HG03439 (cell line): ENCODE measurements around the gene CPEB1.

Experiments
- ATAC-seq: cut with Tn5 transposase; IDR thresholded peaks from one replicate; pipeline ENCODE4 v1.9.1; 2021; ENCODE audit warnings: mild to moderate bottlenecking, moderate library complexity; ENCODE audit not compliant: unreplicated experiment

The CPEB1 gene

DNA sequence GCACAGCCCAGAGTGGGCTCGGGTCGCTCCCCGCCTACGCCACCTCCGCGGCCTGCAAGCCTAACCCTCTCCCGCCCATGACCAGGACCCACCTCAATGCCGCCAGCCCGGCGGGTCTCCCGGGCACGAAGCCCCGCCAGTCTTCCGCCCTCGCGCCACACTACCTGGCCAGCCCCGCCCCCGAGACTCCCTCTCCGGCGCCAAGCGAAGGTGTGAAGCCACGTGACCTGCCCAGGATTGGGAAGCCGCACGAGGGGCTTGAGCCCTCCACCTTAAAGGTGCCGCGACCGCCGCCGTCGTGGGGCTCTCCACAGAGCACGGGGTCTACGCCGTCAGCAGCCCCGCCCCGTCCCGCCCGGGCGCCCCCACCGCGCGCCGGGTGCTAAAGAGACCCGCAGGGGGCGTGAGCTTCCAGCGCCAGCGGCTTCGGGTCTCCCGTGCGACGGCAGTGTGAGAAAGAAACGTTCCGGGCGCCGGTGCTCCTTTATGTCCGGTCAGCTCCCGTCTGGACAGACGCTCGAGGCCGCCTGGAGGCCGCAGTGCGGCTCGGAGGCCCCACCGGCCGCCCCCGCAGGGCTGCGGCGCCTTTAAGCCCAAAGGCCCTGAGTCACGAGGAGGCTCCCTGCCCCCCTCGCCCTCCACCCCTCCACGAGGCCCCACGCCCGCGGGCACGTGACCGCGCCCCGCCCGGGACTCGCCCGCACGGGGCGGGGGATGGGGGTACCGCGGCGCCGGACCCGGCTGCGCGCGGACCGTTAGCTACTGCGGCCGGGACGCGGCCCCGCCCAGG lies at the start of gene CPEB1:
CPEB1 (minus strand) TSS at position 319 of the 790 bp plus-strand sequence. CDS start 18,904 bp downstream, outside the sequence.
- no peak for ATAC-seq

DNA sequence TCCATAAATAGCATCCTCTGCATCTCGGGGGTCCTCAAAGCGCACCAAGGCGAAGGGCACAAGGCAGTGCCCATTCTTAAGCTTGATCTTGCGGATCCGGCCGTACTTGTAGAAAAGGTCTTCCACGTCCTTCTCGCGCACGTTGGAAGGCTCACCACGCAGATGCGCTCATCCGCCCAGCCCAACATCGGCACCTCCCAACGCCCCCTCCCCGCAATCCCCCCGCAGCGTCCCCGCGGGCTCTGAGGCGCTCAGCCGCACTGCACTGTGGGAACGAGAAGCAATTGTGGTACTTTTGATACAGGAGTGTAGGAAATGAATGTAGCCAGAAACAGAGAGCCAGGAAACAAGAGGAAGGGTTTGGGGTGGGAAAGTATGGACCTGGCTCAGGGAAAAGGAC lies 45.0 kb upstream of the CPEB1 start:
- ATAC-seq, result no peak

DNA sequence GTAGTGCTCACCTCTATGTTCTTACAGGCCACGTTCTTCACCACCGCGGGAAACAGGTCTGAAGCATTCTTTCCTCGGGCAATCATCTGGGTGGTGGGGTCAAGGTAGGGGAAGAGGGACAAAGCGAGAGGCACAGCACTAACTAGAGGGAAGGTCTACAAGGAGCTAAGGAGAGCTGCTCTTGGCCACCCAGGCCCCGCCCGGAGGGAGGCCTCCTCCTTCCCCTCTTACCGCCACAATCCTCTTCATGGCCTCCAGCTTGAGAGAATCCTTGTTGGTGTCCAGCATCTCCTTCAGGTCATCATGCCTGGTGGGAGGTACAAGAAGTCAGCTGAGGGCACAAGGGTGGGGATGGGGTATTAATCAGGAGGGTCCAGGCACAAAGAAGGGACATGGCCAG lies 42.0 kb upstream of the CPEB1 start:
- ATAC-seq, result no peak

DNA sequence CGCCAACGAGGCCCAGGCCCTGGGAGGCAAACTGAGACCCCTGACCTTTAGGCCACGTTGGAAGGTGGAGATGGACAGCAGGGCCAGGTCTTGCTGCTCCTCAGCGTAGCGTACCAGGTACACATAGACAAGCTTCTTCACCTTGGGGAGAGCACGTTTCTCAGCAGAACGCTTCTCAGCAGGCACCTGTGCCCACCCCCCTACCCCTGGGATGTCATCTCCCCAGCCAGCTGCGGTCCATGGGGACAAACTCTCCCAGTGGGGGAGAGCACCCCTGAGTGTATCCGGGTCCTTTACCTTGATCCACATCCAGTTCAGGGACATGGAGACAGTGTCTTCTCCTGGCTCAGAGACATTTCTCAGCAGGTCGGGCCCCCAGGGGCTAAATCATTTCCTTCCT lies 41.5 kb upstream of the CPEB1 start:
- no peak for ATAC-seq

DNA sequence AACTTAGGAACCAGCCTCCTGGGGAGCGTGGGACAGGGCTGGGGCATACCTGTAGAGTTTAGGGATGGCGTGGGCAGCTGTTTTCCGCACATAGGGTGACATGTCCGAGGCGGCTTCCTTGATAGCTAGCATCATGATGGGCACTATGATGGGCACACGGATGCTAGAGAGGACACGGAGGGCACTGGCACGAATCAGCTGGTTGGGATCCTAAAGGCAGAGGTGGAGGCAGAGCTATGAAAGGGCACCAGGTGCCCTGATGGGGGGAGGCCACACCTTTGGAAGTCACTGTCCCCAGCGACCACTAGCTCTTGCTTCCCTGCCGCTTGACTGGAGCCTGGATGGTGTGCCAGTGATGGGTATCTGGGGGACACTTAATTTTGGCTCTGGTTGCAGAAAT lies 34.2 kb upstream of the CPEB1 start:
- no peak for ATAC-seq

DNA sequence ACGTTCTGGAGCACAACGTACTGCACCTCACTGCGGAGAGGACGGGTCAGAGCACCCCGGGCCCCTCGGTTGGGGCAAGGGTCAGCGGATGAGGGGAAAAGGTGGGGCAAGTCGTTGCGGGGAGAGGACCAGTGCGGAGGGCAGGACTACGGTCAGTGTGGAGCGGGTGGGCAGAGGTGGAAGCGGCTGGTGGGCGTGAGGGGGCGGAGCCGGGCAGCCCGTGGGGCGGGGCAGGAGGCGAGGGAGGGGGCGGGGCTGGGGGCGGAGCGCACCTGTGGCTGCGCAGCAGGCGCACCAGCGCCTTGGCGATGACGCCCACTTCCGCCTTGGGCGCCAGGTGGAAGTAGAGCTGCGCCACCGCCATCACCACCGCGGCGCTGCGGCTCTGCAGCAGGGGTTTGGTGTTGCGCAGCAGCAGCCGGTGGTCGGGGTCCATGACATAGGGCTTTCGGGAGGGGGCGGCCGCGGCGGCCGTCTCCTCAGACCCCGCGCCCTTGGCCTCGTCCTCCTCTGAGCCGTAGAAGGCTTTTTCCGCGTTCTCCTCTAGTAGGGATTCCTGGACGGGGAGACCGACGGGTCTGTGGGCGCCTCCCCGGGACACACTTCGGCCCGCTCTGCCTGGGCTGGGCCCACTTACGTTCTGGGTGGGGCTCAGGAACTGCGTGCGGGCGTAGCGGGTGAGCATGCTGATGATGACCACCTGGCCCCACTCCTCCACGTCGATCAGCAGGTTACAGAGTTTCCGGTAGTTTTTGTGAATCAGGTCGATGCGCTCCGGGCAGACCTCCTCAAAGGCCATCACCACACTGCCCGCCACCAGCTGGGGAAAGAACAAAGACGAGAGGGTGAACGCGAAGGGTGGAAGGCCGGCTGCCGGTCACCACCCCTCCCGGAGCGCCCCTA lies 33.3 kb upstream of the CPEB1 start:
- peak; percentile 63 for ATAC-seq

DNA sequence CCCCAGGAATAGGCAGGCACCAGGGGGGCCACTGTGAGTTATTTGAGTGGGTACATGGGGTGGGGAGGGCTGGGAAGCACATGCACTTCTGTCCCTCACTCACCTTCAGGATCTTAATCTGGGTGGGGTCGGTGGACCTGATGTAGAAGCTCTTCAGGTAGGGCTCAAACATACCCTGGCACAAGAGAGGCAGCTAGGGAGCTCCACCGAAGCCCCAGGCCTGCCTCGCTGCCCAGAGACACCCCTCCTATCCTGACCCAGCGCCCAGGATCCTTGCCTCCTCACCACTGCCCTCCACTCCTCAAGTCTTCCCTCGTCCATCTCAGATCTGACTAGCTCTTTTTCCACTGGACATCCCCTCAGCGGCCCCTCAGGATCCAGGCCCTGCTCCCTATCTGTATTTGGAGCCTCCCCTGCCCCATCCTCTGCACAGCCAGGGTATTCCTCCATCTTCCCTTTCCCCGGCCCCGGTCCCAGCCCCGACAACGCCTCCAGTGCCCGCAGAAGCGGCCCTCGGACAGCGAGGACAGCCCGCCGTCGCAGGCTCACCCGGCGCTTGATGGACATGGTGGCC lies 32.5 kb upstream of the CPEB1 start:
- no peak for ATAC-seq

DNA sequence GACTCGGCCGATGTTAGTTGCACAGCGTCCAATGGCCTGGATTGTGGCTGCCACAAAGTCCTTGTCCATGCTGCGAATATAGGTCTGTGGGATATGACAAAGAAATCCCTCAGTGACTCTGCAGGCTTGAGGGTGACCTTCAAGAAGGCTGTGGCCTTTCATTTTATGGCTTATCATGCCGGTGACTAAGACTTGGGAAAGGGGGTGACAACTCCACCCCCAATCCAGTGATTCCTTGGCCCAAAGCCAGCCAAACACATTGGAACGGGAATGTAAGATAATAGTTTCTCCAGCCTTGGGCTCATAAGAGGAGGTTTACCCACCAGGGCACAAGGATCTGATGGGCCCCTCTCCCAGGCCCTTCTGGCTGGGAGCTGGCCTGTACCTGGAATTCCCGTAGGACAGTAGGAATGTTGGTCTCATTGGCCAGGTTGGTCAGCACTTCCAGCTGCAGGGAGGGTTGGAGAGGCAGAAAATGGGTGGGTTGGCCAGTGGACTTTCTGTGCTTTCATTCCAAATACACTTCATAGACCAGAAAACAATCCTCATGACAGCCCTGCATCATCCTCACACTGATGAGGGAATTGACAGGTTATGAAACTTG lies 30.7 kb upstream of the CPEB1 start:
- ATAC-seq, result no peak

DNA sequence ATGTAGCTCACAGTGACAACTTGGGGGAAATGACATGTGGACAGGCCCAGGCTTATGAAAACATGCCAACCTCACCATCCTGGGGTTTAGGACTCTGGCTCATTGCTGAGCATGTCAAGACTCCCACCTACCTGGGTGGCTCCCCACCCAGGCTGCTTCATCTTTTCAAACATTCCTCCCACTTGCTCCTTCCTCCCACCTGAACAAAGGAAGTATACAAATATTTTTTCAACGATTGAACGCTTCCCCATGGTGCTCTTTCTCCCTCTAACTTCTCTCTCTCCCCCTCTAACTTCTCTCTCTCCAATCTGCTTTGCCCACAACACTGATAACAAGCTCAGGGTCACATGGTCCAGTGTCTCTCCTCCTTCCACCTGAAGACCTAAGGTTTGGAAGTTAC lies 27.7 kb upstream of the CPEB1 start:
- no peak for ATAC-seq

DNA sequence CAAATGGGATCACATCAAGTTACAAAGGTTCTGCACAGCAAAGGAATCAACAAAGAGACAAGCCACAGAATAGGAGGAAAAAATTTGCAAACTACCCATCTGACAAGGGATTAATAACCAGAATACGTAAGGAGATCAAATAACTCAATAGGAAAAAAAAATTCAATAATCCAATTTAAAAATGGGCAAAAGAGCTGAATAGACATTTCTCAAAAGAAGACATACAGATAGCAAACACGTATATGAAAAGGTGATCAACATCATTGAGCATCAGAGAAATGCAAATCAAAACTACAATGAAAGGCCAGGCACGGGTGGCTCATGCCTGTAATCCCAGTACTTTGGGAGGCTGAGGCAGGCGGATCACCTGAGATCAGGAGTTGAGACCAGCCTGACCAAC lies 23.5 kb upstream of the CPEB1 start:
- no peak for ATAC-seq

DNA sequence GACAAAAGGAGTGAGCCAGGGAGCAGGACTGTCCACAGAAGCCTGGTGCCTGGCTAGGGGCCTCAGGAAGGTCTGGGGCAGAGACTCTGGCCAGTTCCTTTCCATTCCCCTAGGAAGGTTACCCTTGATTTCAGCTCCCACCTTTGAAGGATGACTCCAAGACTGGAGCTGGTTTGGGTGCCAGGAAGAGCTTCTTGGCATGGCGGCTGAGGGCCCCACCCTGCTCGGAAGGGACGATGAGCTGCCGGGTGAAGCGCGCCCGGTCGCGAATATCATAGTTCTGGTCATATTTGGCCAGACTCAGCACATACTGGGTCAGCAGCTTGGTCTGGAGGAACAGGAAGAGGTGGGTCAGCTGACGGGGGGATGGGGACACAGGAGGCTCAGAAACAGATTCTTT lies 19.4 kb upstream of the CPEB1 start:
- no peak for ATAC-seq

DNA sequence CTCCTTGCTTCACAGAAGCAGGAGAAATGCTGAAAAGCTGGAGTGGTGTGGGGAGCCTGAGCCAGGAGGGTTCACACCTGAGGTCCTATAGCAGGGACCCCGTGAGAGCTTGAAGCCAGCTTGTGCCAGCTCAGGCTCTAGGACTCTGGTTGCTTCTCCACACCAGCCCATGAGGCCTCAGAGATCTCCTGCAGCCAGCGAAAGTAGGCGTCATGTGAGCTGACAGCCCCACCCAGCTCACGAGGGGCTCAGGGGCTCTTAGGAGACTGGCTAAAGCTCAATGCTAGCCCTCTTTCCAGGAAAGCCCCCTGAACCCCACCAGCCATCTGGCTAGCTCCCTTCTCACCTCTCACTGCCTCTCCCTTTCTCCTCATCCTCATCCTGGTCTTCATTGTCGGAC lies 16.9 kb upstream of the CPEB1 start:
- no peak for ATAC-seq

DNA sequence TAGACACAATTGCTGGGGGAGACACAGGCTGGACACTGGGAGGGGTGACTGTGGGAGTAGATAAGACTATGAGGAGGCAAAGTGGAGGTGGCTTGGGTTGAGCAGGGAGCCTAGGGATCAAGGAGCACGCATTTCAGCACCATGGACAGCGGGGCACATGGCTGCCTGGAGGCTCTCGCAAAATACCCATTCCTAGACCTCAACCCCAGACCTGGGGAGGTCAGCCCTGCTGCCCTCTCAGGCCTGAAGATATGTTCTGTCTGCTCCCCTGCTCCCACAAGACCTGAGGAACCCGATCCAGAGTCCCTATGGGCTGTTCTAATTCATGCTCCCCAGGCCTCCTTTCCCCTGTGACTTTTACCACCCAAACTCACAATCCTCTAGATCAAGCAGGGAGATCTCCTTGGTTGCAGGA lies 16.0 kb upstream of the CPEB1 start:
- ATAC-seq, result no peak

DNA sequence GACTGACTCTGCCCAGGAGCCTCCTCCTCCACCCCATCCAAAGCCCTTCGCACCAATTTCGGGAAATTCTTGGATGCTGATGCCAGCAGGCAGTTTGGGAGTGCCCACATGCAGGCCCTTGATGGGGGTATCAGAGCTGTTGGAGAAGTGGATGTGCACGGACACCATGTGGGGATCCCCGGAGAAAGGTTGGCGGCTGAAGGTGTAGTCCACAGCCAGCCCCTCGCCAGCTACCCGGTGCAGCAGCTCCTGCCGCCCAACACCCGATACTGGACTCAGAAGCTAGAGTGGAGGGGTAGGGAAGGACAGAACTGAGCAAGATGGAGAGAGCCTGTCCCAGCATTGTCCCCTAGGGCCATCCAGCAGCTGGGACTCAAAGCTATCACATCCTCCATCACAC lies 15.5 kb upstream of the CPEB1 start:
- no peak for ATAC-seq

DNA sequence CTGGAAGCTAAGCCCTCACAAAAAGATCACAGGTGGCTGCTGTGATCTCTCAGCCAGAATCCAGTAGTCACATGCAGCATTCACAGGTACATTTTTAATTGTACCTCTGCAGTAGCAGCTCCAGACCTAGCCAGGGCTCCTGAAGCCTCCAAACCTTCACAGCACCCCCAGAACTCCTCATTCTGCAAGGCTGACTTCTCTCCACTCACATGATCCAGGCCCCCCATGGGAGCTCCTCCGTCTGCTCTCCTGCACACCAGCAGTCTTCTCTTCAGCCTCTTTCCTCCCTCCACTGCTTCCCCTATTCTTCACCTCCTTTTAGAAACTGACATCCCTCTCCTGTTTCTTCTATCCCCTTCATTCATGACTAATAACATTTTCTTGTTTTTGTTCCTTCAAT lies 13.2 kb upstream of the CPEB1 start:
- no peak for ATAC-seq

DNA sequence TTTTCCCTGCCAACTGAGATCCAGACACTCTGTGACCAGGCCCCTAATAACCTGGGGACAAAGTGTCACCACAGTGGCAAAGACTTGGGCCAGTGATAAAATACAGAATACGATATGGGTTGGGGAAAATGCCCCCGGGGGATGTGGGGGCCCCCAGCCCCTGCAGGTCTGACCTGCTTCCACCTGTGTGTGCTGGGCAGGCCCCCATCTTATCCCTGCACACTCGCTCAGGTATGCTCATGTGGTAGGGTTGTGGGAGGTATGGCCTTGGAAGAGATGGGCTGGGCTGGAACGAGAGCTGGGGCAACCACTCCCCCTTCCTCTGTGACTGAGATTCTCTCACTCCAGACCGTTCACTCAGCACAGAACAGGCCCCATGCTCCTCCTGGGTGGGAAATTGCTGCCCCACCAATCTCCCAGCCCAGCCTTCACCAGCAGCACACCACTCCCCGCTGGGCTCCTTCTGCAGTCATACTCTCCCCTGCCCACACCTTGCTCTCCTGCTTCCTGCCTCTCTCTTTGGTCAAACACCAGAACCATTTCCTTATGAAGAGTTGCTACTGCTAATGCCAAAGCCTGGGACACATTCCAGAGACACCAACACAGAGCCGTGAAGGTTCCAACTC lies 9.6 kb upstream of the CPEB1 start:
- no peak for ATAC-seq

DNA sequence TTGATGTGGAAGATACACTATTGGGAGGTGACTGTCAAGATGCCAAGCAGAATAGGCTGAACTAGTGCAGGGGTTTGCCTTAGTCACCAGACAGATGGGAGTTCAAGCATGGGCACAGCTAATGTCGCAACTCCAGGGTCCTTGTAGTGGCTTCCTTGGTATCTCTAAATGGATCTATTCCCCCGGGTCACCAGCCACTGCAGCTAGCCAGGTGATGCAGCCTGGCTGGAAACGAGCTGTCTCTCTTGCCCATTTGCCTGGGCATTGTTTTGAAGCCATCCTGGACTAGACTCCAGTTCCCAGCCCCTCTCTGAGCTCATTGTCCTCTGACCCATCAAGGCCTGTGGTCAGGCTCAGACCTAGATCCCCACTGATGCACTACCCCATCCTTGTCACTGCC lies 8.4 kb upstream of the CPEB1 start:
- ATAC-seq, result no peak

DNA sequence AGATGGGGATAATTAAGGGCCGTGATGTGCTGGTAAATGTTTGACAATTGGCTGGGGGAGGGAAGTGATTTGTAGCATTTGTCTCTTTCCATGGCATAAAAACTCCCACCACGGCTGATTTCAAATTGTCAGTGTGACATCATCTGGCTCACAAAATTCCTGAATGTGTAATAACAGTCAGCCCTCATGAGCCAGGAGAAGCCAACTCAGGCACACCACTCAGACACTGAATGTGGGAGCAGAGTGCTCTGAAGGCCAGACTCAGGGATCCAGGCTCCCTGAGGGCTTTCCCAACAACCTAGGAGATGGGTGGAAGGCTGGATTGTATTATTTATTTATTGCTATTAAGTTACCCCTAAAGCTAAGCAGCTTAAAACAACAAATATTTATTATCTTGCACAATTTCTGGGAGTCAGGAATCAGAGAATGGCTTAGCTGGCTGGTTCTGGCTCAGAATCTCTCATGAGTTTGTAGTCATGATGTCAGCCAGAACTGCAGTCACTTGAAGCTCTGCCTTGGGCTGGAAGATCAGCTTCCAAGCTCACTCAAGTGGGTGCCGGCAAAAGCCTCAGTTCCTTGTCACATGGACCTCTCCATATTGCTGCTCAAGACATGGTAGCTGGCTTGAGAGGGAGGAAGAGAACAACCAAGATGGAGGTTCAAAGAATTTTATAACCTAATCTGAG lies 6.5 kb upstream of the CPEB1 start:
- no peak for ATAC-seq

DNA sequence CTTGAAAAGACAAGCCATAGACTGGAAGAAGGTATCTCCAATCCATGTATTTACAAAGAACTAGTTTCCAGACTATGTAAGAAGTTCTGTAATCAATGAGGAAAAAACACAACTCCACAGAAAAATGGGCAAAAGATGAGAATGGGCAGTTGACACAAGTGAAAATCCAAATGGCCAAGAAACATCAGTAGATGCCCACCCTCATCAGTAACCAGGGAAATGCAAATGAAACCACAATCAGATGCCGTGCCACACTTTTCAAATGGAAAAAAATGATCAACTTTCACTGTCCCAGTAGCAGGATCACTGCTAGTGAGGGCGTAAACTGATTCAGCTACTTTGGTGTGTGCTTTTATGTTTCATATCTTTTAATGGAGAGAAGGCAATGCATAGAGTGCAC lies 4.5 kb upstream of the CPEB1 start:
- ATAC-seq, result no peak

DNA sequence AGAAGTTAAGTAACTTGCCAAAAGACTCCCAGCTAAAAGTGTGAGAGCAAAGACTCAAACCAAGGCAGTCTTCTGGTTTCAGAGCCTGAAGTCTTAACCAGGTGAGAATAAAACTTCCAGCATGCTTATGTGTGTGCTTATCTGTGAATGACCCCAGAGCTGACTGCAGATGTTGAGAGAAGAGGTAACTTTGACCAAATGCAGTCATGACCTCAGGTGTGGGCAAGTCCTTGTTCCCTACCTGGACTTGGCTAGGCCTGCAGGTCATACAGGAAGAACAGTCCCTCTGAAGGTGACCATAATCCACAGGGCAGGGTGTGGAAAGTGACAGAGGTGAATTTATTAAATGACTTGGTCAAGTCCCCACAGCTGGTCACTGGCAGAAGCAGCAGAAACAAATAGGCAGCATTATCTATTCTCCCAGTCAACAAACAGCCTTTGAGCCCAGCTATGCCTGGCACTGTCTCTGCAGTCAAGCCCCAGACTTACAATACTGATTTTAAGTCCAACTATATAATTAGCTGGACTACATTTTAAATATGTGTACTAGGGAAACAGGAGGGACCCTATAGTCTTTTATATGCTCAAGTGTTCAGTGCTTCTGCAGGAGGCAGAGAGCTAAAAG lies 3.0 kb upstream of the CPEB1 start:
- ATAC-seq, result no peak
